ENCODE results near the gene WNK4. TPM values are rescaled to one million over a fixed set of nuclear protein-coding genes. Genes with fewer than 3 reads are reported as not detected.

The WNK4 gene
- total and polyA plus RNA-seq, 9 of the 15 experiments (the other 6 are each of a cell fraction or from before 2014, with no cell fraction given), result 0.32 to 25.8 (median 4.5) TPM

DNA sequence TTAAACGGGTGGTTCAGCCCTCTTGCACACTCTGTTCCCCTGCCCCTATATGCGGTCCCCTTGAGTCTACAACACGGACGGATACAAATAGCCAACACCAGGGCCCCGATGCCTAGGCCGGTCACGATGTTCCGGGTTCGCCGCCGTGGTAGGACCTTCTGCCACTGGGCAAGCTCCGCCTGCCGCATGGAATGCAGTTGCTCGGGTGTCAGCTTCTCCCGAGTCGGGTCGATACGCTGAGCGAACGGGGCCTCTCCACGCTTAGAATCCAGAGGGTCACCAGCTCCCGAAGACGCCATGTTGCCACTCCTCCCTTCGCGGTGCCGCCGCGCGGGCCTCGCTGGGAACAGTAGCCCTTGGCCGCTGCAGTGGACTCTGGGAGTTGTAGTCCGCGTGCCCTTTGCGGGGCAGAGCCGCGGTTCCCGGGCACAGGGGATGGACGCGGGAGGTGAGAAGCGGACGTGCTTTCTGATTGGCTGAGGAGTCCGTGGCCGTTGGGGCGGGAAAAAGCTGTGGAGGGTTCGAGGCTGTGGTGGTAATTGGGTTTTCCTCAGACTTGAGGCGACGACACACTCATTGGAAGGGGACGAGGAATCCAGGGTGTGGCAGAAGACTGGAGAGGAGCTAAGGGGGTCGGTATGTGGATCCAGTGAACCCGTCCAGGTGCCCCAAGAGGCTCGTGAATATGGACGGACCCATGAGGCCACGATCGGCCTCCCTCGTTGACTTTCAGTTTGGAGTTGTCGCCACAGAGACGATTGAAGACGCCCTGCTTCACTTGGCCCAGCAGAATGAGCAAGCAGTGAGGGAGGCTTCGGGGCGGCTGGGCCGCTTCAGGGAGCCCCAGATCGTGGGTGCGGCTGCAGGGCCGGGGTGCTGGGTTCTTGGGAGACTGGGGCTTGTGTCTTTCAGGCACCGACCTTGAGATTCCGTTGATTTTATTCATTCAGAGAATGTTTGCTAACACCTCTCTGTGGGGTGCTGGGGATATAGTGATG, 18.3 kb downstream of the WNK4 start, which contains the start of the genes CNTD1 and COA3 (continued):
- TF ChIP-seq RBBP5 (IDR thresholded peaks at IDR 0.05; ENCODE audit: borderline replicate concordance, insufficient read depth, low read length, poor library complexity, severe bottlenecking) (peak; percentile 89), HNRNPLL (IDR thresholded peaks at IDR 0.05; ENCODE audit: low read depth, low read length, poor library complexity, severe bottlenecking) (no peak), NRF1 (conservative IDR thresholded peaks at IDR 0.05 in 1 of 2, IDR thresholded peaks at IDR 0.05 in 1 of 2) (peak; percentile 60 to 70), TAF7 (tag; IDR thresholded peaks at IDR 0.05) (peak; percentile 55; the same call in 1 of the 2 replicates), ZZZ3 (IDR thresholded peaks at IDR 0.05) (no peak), PHF20 (IDR thresholded peaks at IDR 0.05; ENCODE audit: partially characterized antibody) (peak; percentile 91), FOXK1 (CRISPR knock-in tag; IDR thresholded peaks at IDR 0.05; ENCODE audit: borderline replicate concordance) (peak; percentile 17; the same call in 1 of the 2 replicates), ELF1 (tag; IDR thresholded peaks at IDR 0.05) (peak; percentile 35; the same call in 1 of the 2 replicates), PML (IDR thresholded peaks at IDR 0.05; ENCODE audit: low read length) (peak; percentile 15; the same call in 1 of the 2 replicates), TFE3 (CRISPR knock-in tag; IDR thresholded peaks at IDR 0.05) (no peak), ZNF3 (CRISPR knock-in tag; IDR thresholded peaks at IDR 0.05) (0 out of 2 replicates have a peak, but pooled peaks have one; percentile 56), CEBPG (CRISPR knock-in tag; IDR thresholded peaks at IDR 0.05) (0 out of 2 replicates have a peak, but pooled peaks have one; percentile 27), CEBPG (tag; conservative IDR thresholded peaks at IDR 0.05 in 1 of 2, IDR thresholded peaks at IDR 0.05 in 1 of 2) (no peak), HMGN3 (IDR thresholded peaks at IDR 0.05; ENCODE audit: borderline replicate concordance, extremely low read depth, insufficient read length, low read depth, low read length) (peak; percentile 50), ZNF551 (CRISPR knock-in tag; IDR thresholded peaks at IDR 0.05) (no peak), ETS1 (conservative IDR thresholded peaks at IDR 0.05; ENCODE audit: control insufficient read depth, low read depth, low read length) (peak; percentile 82)
- TF ChIP-seq, protein P1, sequence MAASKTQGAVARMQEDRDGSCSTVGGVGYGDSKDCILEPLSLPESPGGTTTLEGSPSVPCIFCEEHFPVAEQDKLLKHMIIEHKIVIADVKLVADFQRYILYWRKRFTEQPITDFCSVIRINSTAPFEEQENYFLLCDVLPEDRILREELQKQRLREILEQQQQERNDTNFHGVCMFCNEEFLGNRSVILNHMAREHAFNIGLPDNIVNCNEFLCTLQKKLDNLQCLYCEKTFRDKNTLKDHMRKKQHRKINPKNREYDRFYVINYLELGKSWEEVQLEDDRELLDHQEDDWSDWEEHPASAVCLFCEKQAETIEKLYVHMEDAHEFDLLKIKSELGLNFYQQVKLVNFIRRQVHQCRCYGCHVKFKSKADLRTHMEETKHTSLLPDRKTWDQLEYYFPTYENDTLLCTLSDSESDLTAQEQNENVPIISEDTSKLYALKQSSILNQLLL (CRISPR knock-in tag; IDR thresholded peaks at IDR 0.05; ENCODE audit: borderline replicate concordance), result no peak
- TF ChIP-seq, protein P2, sequence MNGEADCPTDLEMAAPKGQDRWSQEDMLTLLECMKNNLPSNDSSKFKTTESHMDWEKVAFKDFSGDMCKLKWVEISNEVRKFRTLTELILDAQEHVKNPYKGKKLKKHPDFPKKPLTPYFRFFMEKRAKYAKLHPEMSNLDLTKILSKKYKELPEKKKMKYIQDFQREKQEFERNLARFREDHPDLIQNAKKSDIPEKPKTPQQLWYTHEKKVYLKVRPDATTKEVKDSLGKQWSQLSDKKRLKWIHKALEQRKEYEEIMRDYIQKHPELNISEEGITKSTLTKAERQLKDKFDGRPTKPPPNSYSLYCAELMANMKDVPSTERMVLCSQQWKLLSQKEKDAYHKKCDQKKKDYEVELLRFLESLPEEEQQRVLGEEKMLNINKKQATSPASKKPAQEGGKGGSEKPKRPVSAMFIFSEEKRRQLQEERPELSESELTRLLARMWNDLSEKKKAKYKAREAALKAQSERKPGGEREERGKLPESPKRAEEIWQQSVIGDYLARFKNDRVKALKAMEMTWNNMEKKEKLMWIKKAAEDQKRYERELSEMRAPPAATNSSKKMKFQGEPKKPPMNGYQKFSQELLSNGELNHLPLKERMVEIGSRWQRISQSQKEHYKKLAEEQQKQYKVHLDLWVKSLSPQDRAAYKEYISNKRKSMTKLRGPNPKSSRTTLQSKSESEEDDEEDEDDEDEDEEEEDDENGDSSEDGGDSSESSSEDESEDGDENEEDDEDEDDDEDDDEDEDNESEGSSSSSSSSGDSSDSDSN (IDR thresholded peaks at IDR 0.05; ENCODE audit: borderline replicate concordance in 1 of 2, low read depth in 2 of 2, low read length in 2 of 2), result 0 out of 4 replicates have a peak, but pooled peaks of 1 of the 2 experiments have one; percentile 20

Data from K562 (cell line).